Stimulated activated CD4-positive, alpha-beta T cell treated with anti-CD3 and anti-CD28 coated beads, Interleukin-2, amount 100 ng/mL, for 4 hours (primary cell): ENCODE results near the gene MX1.

ENCODE experiments used
- DNase-seq: peaks from one replicate; pipeline ENCODE4 v3.0.0-alpha.2; 2020; ENCODE audit warnings: low read depth

The MX1 gene

GRCh38 chr21:41494242-41494641 lies 68.2 kb downstream of the MX1 start:
- DNase-seq = no peak

GRCh38 chr21:41497008-41497407 lies 71.0 kb downstream of the MX1 start:
- DNase-seq = no peak

GRCh38 chr21:41497788-41498187 lies 71.7 kb downstream of the MX1 start:
- DNase-seq = no peak

GRCh38 chr21:41499920-41500319 lies 73.9 kb downstream of the MX1 start:
- no peak for DNase-seq

- no peak for DNase-seq
Measured at GRCh38 chr21:41500363-41500762, 74.3 kb downstream of the MX1 start.

- no peak for DNase-seq
Measured at GRCh38 chr21:41500931-41501381, 74.9 kb downstream of the MX1 start.

- DNase-seq = no peak
Measured at GRCh38 chr21:41501919-41502318, 75.9 kb downstream of the MX1 start.

- no peak for DNase-seq
Measured at GRCh38 chr21:41503331-41503730, 77.3 kb downstream of the MX1 start.

GRCh38 chr21:41504030-41504429 lies 78.0 kb downstream of the MX1 start:
- no peak for DNase-seq

- DNase-seq = no peak
Measured at GRCh38 chr21:41506005-41506594, 80.1 kb downstream of the MX1 start.

- no peak for DNase-seq
Measured at GRCh38 chr21:41506611-41507520, 80.8 kb downstream of the MX1 start.

GRCh38 chr21:41507521-41508414 lies 81.7 kb downstream of the MX1 start, which contains the start of gene TMPRSS2:
TSS of gene TMPRSS2 (minus strand) at chr21:41508158. CDS start at chr21:41498133, 10,025 bp downstream.
- no peak for DNase-seq

GRCh38 chr21:41508415-41509144 lies 82.5 kb downstream of the MX1 start:
- no peak for DNase-seq
